CD14-positive monocyte (primary cell): ENCODE results near the gene SLC7A4. TPM values are rescaled to one million over a fixed set of nuclear protein-coding genes. Genes with fewer than 3 reads are reported as not detected.

Experiments
- DNase-seq, 3 donors: peaks; one replicate each; pipeline ENCODE4 v3.0.0-alpha.2; 2011 to 2022
- H2AFZ ChIP-seq: 2 replicates; pipeline ENCODE4 v1.6.0; 2012; ENCODE audit warnings: mild to moderate bottlenecking, low read depth, low read length, inconsistent platforms; ENCODE audit not compliant: insufficient read depth, poor library complexity, severe bottlenecking
- H3K27ac ChIP-seq, 2 donors: 1 replicate in 1 of 2; 2 replicates in 1 of 2; pipeline ENCODE4 v1.5.1; 2012 to 2013; ENCODE audit warnings: low read length in 2 of 2, control low read depth in 1 of 2, inconsistent platforms in 1 of 2, low read depth in 1 of 2, mild to moderate bottlenecking in 1 of 2
- H3K27me3 ChIP-seq, 2 donors: one replicate each; pipeline versions ENCODE4 v1.6.0 to v1.6.1; 2011 to 2013; ENCODE audit warnings: low read length in 2 of 2; ENCODE audit not compliant: control insufficient read depth in 2 of 2, insufficient read depth in 2 of 2
- H3K36me3 ChIP-seq, 2 donors: replicated peaks in 1 of 2; 1 replicate in 1 of 2; 2 replicates in 1 of 2; pipeline versions ENCODE4 v1.5.1 to v1.6.1; 2012 to 2013; ENCODE audit warnings: low read length in 2 of 2, control low read depth in 1 of 2, inconsistent platforms in 1 of 2, mild to moderate bottlenecking in 1 of 2; ENCODE audit not compliant: insufficient read depth in 2 of 2, control insufficient read depth in 1 of 2
- H3K4me1 ChIP-seq, 2 donors: 1 replicate in 1 of 2; 2 replicates in 1 of 2; pipeline versions ENCODE4 v1.5.1 to v1.6.1; 2012 to 2013; ENCODE audit warnings: low read length in 2 of 2, control low read depth in 1 of 2, inconsistent platforms in 1 of 2, mild to moderate bottlenecking in 1 of 2, moderate library complexity in 1 of 2; ENCODE audit not compliant: insufficient read depth in 2 of 2, control insufficient read depth in 1 of 2
- H3K4me2 ChIP-seq: replicated peaks from 2 replicates; pipeline ENCODE3; 2012; ENCODE audit warnings: low read length, moderate library complexity, mild to moderate bottlenecking; ENCODE audit not compliant: poor library complexity, severe bottlenecking; ENCODE audit errors: extremely low read depth
- H3K4me3 ChIP-seq, 3 experiments: fragments of 200-600 bp in 1 of 3; sonication (generic) in 1 of 3; replicated peaks in 1 of 3; 1 replicate in 2 of 3; 2 replicates in 1 of 3; pipeline ENCODE4 v1.5.1; 2011 to 2013; ENCODE audit warnings: low read length in 3 of 3, mild to moderate bottlenecking in 3 of 3, control low read depth in 2 of 3, low read depth in 2 of 3, inconsistent platforms in 1 of 3, moderate library complexity in 1 of 3
- H3K79me2 ChIP-seq: 2 replicates; pipeline ENCODE4 v1.6.0; 2012; ENCODE audit warnings: mild to moderate bottlenecking, control low read depth, inconsistent platforms, low read length, moderate library complexity; ENCODE audit not compliant: insufficient read depth
- H3K9ac ChIP-seq: 2 replicates; pipeline ENCODE4 v1.6.0; 2017; ENCODE audit warnings: low read length, mild to moderate bottlenecking; ENCODE audit not compliant: insufficient read depth, poor library complexity, severe bottlenecking
- H3K9me3 ChIP-seq, 2 donors: replicated peaks in 1 of 2; 1 replicate in 1 of 2; 2 replicates in 1 of 2; pipeline versions ENCODE4 v1.5.1 to v1.6.1; 2012 to 2013; ENCODE audit warnings: low read length in 2 of 2, control low read depth in 1 of 2; ENCODE audit not compliant: control insufficient read depth in 1 of 2, insufficient read depth in 1 of 2
- H4K20me1 ChIP-seq: 2 replicates; pipeline ENCODE4 v1.6.0; 2012; ENCODE audit warnings: mild to moderate bottlenecking, low read length, control low read depth, moderate library complexity; ENCODE audit not compliant: insufficient read depth
- H3K27ac Mint-ChIP-seq, 7 donors: one replicate each; pipeline ENCODE4 v1.8.0; 2020; ENCODE audit warnings: mild to moderate bottlenecking in 7 of 7, mixed read lengths in 7 of 7, moderate library complexity in 6 of 7, inconsistent platforms in 2 of 7
- H3K27me3 Mint-ChIP-seq, 3 donors: one replicate each; pipeline ENCODE4 v1.8.0; 2021 to 2022; ENCODE audit warnings: low read depth in 3 of 3, mild to moderate bottlenecking in 3 of 3, mixed read lengths in 3 of 3, moderate library complexity in 3 of 3, inconsistent platforms in 1 of 3
- H3K36me3 Mint-ChIP-seq, 2 donors: one replicate each; pipeline ENCODE4 v1.8.0; 2020; ENCODE audit warnings: mixed read lengths in 2 of 2, inconsistent platforms in 1 of 2, mild to moderate bottlenecking in 1 of 2
- H3K4me1 Mint-ChIP-seq: one replicate; pipeline ENCODE4 v1.8.0; 2020; ENCODE audit warnings: mild to moderate bottlenecking, mixed read lengths
- H3K4me3 Mint-ChIP-seq, 2 donors: one replicate each; pipeline ENCODE4 v1.8.0; 2020; ENCODE audit warnings: mild to moderate bottlenecking in 2 of 2, mixed read lengths in 2 of 2, moderate library complexity in 1 of 2
- H3K9me3 Mint-ChIP-seq, 7 donors: one replicate each; pipeline ENCODE4 v1.8.0; 2020 to 2022; ENCODE audit warnings: mixed read lengths in 7 of 7, mild to moderate bottlenecking in 6 of 7, moderate library complexity in 6 of 7, inconsistent platforms in 2 of 7
- CTCF ChIP-seq: fragments of 200-600 bp; IDR thresholded peaks from one replicate; pipeline ENCODE4 v1.8.0; 2022; ENCODE audit warnings: antibody characterized with exemption, mild to moderate bottlenecking
- WGBS: methylation state at CpG from one replicate; pipeline ENCODE4 v1.1.5; 2013; ENCODE audit warnings: missing lambda C conversion rate; ENCODE audit not compliant: insufficient coverage; 5-methylcytosine and 5-hydroxymethylcytosine counted together
- intact Hi-C, 2 donors: fragments of 100-400 bp; cut with micrococcal nuclease; formaldehyde crosslinking; loops; one replicate each; pipeline versions ENCODE4 v1.15.0 to v1.15.1; 2023
- polyA plus RNA-seq, 3 donors: library from polyadenylated mRNA; depleted of rRNA in 1 of 3; unstranded in 2 of 3; stranded (reverse) in 1 of 3; fragments of 300-500 nt in 2 of 3; fragments of >200 nt in 1 of 3; fragmentation: Illumina TruSeq in 2 of 3; gene quantifications; 1 replicate in 2 of 3; 2 replicates in 1 of 3; pipeline ENCODE4 v1.2.3, GENCODE V29; 2012 to 2021

The SLC7A4 gene
- polyA plus RNA-seq, 3 donors, result not detected

- no peaks in the 10 kb centered on the region for H4K20me1 ChIP-seq
- no peak overlapping the region for H3K27ac ChIP-seq
- intact Hi-C loops, result no loop called here
- WGBS, result 92% methylated on average over 4 of the region's 5 CpGs
- no peak overlapping the region for H3K4me3 Mint-ChIP-seq
- no peaks in the 10 kb centered on the region for H3K4me1 ChIP-seq
- H3K4me2 ChIP-seq, result no peak overlapping the region
- H2AFZ ChIP-seq, result no peak overlapping the region
- H3K27ac Mint-ChIP-seq, result no peak overlapping the region
- TF ChIP-seq CTCF, result no peak
- H3K79me2 ChIP-seq, result no peaks in the 10 kb centered on the region
- H3K9me3 ChIP-seq, result no peaks in the 10 kb centered on the region
- H3K36me3 Mint-ChIP-seq, result no peaks in the 10 kb centered on the region
- H3K27me3 ChIP-seq, result no peaks in the 10 kb centered on the region
- peaks cover 2 to 4% (median 4%) of the 10 kb centered on the region in 3 donors for H3K27me3 Mint-ChIP-seq
- DNase-seq, result no peak
- H3K4me3 ChIP-seq, result no peak overlapping the region
- H3K9ac ChIP-seq, result no peak overlapping the region
- no peaks in the 10 kb centered on the region for H3K9me3 Mint-ChIP-seq
- H3K4me1 Mint-ChIP-seq, result no peaks in the 10 kb centered on the region
- no peaks in the 10 kb centered on the region for H3K36me3 ChIP-seq
These were observed 47.1 kb upstream of the SLC7A4 start for GRCh38 chr22:21079493-21079892.

- TF ChIP-seq CTCF, result no peak
- DNase-seq, result no peak
- no peak overlapping the region for H3K27ac Mint-ChIP-seq
- H3K36me3 Mint-ChIP-seq, result no peaks in the 10 kb centered on the region
- H3K27me3 Mint-ChIP-seq, result peaks cover 2 to 4% (median 4%) of the 10 kb centered on the region in 3 donors
- no peak overlapping the region for H3K9ac ChIP-seq
- no peaks in the 10 kb centered on the region for H3K9me3 ChIP-seq
- no peak overlapping the region for H3K4me2 ChIP-seq
- H3K4me1 ChIP-seq, result peaks cover 3 to 5% of the 10 kb centered on the region in 2 donors
- H3K4me3 Mint-ChIP-seq, result no peak overlapping the region
- 90% methylated on average over 11 of the region's 11 CpGs for WGBS
- H3K9me3 Mint-ChIP-seq, result no peaks in the 10 kb centered on the region
- H2AFZ ChIP-seq, result no peak overlapping the region
- no peak overlapping the region for H3K4me3 ChIP-seq
- H3K27ac ChIP-seq, result no peak overlapping the region
- no peaks in the 10 kb centered on the region for H3K79me2 ChIP-seq
- H3K4me1 Mint-ChIP-seq, result peaks cover 3% of the 10 kb centered on the region
- no peaks in the 10 kb centered on the region for H3K36me3 ChIP-seq
- no peaks in the 10 kb centered on the region for H4K20me1 ChIP-seq
- H3K27me3 ChIP-seq, result no peaks in the 10 kb centered on the region
- intact Hi-C loops, result no loop called here
These were observed 46.6 kb upstream of the SLC7A4 start for GRCh38 chr22:21078916-21079315.
